HG03432 (cell line): ENCODE measurements around the gene ILKAP.

Source experiments
- ATAC-seq: cut with Tn5 transposase; IDR thresholded peaks from one replicate; pipeline ENCODE4 v1.9.1; 2021; ENCODE audit warnings: mild to moderate bottlenecking, moderate library complexity; ENCODE audit not compliant: unreplicated experiment

Gene ILKAP

GRCh38 chr2:238166391-238167343 lies 36.8 kb downstream of the ILKAP start:
- ATAC-seq, result no peak

DNA sequence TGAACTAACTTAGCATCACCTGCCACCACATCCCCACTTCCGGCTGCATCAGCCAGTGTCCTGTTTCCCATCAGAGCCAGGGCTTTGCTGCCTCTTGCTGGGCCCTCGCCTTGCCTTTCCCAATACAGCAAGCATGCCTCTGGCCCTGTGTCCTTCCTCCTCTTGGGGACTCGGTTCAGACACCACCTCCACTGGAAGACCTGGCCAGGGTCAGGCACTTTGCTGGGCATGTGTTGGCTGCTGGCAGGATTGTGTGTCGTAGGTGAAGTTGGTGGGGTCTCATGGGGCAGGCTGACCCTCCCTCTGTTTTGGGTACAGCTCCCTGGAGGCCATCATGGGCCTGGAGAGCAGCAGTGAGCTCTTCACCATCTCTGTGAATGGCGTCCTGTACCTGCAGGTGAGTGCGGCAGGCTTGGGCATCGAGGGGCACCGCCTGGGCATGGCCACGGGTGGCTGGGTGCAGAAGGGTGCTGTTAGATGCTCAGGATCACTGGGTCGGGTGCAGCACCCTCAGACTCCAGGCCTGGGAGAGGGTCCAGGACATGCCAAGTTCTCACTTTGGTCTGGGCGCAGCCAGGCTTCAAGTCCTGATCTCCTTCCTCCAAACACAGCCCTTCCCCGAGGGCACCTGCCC lies 38.1 kb downstream of the ILKAP start:
- ATAC-seq, result no peak

GRCh38 chr2:238164906-238165287 lies 38.6 kb downstream of the ILKAP start:
- ATAC-seq, result no peak

DNA sequence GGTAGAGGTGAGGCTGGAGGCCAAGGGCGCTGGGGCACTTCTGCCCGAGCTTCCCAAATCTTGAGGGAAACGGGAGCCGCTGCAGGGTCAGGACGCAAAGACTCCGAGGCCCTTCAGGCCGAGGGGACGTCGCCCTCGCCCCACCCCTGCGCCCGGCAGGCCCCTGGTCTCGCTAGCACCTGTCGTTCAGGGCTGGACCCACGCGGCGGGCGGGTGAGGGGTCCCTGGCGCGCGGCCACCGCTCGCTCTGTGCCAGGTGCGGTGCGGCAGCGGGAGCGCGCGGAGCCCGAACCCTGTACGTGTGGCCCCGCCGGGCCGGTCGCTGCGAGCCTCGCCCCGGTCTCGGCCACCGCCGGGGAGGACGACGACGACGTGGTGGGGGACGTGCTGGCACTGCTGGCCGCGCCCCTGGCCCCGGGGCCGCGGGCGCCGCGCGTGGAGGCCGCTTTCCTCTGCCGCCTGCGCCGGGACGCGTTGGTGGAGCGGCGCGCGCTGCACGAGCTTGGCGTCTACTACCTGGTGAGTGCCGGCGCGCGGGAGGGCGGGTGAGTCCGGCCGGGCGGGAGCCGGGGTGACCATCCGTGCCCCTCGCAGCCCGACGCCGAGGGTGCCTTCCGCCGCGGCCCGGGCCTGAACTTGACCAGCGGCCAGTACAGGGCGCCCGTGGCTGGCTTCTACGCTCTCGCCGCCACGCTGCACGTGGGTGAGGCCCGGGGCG lies 39.9 kb downstream of the ILKAP start:
- no peak for ATAC-seq

DNA sequence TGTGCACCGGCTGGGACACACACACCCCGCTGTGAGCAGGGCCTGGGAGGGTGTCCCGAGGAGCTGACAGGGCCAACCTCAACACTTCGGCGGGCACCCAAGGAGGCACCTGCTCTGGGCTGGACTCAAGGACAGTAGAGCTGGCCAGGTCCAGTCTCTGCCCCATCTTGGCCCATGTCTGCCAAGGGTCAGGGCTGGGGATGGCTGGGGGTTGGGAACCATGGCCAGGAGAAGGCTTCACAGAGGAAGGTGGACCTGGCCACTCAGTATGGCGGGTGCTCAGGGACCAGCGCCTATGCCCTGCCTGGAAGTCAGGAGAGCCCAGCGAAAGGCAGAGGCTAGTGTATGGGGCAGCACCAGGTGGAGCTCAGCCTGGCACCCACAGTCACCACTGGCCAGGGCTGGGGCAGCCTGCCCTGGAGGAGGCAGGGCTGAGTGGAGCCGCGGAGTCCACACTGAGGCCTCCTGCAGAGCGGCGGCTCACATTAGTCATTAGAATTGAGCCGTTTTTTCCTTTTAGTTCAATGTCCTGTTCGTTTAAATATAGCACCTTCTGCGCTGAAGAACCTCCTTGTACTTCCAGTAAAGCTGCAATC lies 40.6 kb downstream of the ILKAP start:
- no peak for ATAC-seq

- no peak for ATAC-seq
These were observed 41.1 kb downstream of the ILKAP start for GRCh38 chr2:238162251-238162845.

GRCh38 chr2:238161291-238162051 lies 42.0 kb downstream of the ILKAP start:
- ATAC-seq, result no peak

GRCh38 chr2:238160206-238161129 lies 43.0 kb downstream of the ILKAP start:
- ATAC-seq, result no peak

GRCh38 chr2:238159661-238160205 lies 43.8 kb downstream of the ILKAP start:
- ATAC-seq, result no peak

GRCh38 chr2:238159071-238159539 lies 44.4 kb downstream of the ILKAP start:
- ATAC-seq, result no peak

GRCh38 chr2:238158509-238159070 lies 44.9 kb downstream of the ILKAP start, which contains the start of gene ERFE:
Gene ERFE, plus strand, starts transcription at chr2:238158970. Its CDS starts 38 bp downstream, at chr2:238159008.
- ATAC-seq, result no peak

GRCh38 chr2:238158018-238158508 lies 45.4 kb downstream of the ILKAP start:
- no peak for ATAC-seq

DNA sequence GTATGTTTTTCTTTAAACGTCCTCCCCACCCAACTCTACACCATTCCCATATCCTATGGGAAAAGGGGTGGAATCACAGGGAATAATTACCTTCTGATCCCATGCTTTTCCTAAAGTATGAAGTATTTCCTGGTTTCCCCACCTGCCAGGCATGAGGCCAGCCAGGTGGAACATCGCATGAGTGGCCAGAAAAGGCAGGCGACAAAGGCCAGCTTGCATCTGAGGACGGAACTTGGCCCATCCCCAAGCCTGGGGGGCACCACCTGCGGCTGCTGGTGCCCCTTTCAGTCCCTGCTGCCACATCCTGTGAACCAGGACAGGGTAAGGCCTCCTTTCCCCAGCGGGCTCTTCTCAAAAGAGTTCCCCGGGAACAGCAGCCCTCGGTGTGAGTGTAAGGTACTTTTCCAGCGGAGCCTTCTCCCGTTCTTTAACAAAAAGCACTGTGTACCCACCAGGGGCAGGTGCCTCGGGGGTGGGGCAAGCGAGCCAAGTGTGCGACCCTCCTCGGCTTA lies 45.9 kb downstream of the ILKAP start:
- ATAC-seq, result no peak

- no peak for ATAC-seq
These were observed 47.5 kb downstream of the ILKAP start for GRCh38 chr2:238155761-238156694.

GRCh38 chr2:238155051-238155760 lies 48.3 kb downstream of the ILKAP start:
- no peak for ATAC-seq

- ATAC-seq, result no peak
These were observed 48.9 kb downstream of the ILKAP start for GRCh38 chr2:238154570-238154969.
